Measurements from ENCODE around the gene CNTN1.

GRCh38 chr12:40969796-40970195 is 277.6 kb downstream of the CNTN1 start:
- TF ChIP-seq CTCF (IDR thresholded peaks at IDR 0.05) (no peak), POLR2A (IDR thresholded peaks at IDR 0.05) (no peak)

Data from ovary (tissue), 3 donors.